GM21786 (cell line): ENCODE results near the gene ADAMTSL1.

Experiments
- ATAC-seq: cut with Tn5 transposase; IDR thresholded peaks from one replicate; pipeline ENCODE4 v1.9.1; 2021; ENCODE audit not compliant: unreplicated experiment

Gene ADAMTSL1

GRCh38 chr9:18604767-18605730 lies 131.1 kb downstream of the ADAMTSL1 start:
- no peak for ATAC-seq

- no peak for ATAC-seq
Observed at GRCh38 chr9:18605766-18606180, 131.8 kb downstream of the ADAMTSL1 start.

GRCh38 chr9:18606281-18606680 lies 132.3 kb downstream of the ADAMTSL1 start:
- no peak for ATAC-seq

GRCh38 chr9:18606846-18607245 lies 132.9 kb downstream of the ADAMTSL1 start:
- no peak for ATAC-seq

GRCh38 chr9:18608371-18608770 lies 134.4 kb downstream of the ADAMTSL1 start:
- no peak for ATAC-seq

- ATAC-seq, result no peak
Observed at GRCh38 chr9:18610956-18611355, 137.0 kb downstream of the ADAMTSL1 start.

GRCh38 chr9:18611971-18612370 lies 138.0 kb downstream of the ADAMTSL1 start:
- no peak for ATAC-seq

GRCh38 chr9:18614116-18614515 lies 140.2 kb downstream of the ADAMTSL1 start:
- no peak for ATAC-seq

GRCh38 chr9:18614651-18615050 lies 140.7 kb downstream of the ADAMTSL1 start:
- no peak for ATAC-seq

- no peak for ATAC-seq
Observed at GRCh38 chr9:18616976-18617375, 143.0 kb downstream of the ADAMTSL1 start.

GRCh38 chr9:18617759-18618158 lies 143.8 kb downstream of the ADAMTSL1 start:
- no peak for ATAC-seq

- no peak for ATAC-seq
Observed at GRCh38 chr9:18618862-18619261, 144.9 kb downstream of the ADAMTSL1 start.

GRCh38 chr9:18622186-18622836 lies 148.4 kb downstream of the ADAMTSL1 start:
- ATAC-seq, result no peak

- ATAC-seq, result no peak
Observed at GRCh38 chr9:18623221-18624079, 149.5 kb downstream of the ADAMTSL1 start.

- no peak for ATAC-seq
Observed at GRCh38 chr9:18626046-18626698, 152.2 kb downstream of the ADAMTSL1 start.

GRCh38 chr9:18629136-18629535 lies 155.2 kb downstream of the ADAMTSL1 start:
- no peak for ATAC-seq

GRCh38 chr9:18632632-18633403 lies 158.9 kb downstream of the ADAMTSL1 start:
- ATAC-seq, result no peak

- no peak for ATAC-seq
Observed at GRCh38 chr9:18636781-18637180, 162.8 kb downstream of the ADAMTSL1 start.

- ATAC-seq, result no peak
Observed at GRCh38 chr9:18638371-18639249, 164.7 kb downstream of the ADAMTSL1 start.
